Spinal cord (tissue), 10 donors: ENCODE measurements around the gene PDE4D. TPM values are rescaled to one million over a fixed set of nuclear protein-coding genes. Genes with fewer than 3 reads are reported as not detected.
A peak's percentile ranks its signal among the peaks of the same experiment; 100 is the strongest.

Experiments used
- DNase-seq, 6 donors: peaks; one replicate each; pipeline versions ENCODE4 v3.0.0 to v3.0.0-alpha.2; 2013 to 2015; ENCODE audit warnings: low spot score in 6 of 6, low read depth in 4 of 6
- H3K27ac ChIP-seq: one replicate; pipeline ENCODE4 v1.5.1; 2013; ENCODE audit warnings: low read depth, low read length, control low read depth
- H3K27me3 ChIP-seq: one replicate; pipeline ENCODE4 v1.6.1; 2013; ENCODE audit warnings: low read length; ENCODE audit not compliant: control insufficient read depth, insufficient read depth
- H3K36me3 ChIP-seq: one replicate; pipeline ENCODE4 v1.6.1; 2013; ENCODE audit warnings: low read length; ENCODE audit not compliant: control insufficient read depth, insufficient read depth
- H3K4me1 ChIP-seq: one replicate; pipeline ENCODE4 v1.6.1; 2013; ENCODE audit warnings: low read length; ENCODE audit not compliant: control insufficient read depth, insufficient read depth
- H3K4me3 ChIP-seq: one replicate; pipeline ENCODE4 v1.5.1; 2013; ENCODE audit warnings: low read depth, low read length, control low read depth
- H3K9me3 ChIP-seq: one replicate; pipeline ENCODE4 v1.6.1; 2013; ENCODE audit warnings: low read length; ENCODE audit not compliant: control insufficient read depth, insufficient read depth
- WGBS: methylation state at CpG from one replicate; pipeline ENCODE4 v1.1.5; 2013; ENCODE audit warnings: missing lambda C conversion rate; ENCODE audit not compliant: insufficient coverage; 5-methylcytosine and 5-hydroxymethylcytosine counted together
- polyA plus RNA-seq, 2 donors: library from polyadenylated mRNA; unstranded; fragments of 120-200 nt; gene quantifications; one replicate each; pipeline ENCODE4 v1.2.1, GENCODE V29; 2013; ENCODE audit not compliant: insufficient read length in 2 of 2
- total RNA-seq, 2 donors: library from RNA; depleted of rRNA in 1 of 2; stranded (reverse); fragments of 120-200 nt in 1 of 2; fragments of >200 nt in 1 of 2; gene quantifications; one replicate each; pipeline versions ENCODE4 v1.2.3 to v1.2.4, GENCODE V29; 2013 to 2014
- donor health status: healthy.

PDE4D gene
- total and polyA plus RNA-seq, 4 donors, result 16.1 to 84.0 (median 37.0) TPM

DNA sequence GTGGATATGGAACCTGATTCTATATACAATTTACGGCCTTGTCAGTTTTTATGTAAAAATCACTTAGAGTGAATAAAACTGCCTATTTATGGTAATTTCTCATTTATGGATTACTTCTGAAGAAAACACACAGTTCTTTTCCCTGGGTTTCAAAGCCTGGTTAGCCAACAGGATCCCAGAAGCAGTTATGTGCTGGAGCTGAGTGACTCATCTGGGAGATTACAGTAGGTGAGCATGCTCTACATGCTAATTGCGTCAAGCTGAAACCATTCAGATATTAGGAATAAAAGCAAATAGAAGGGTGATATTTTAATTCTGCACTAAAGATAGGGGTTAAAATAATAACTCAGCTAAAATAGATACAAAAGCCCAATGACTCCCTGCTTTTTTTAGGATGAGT, 47.8 kb downstream of the PDE4D start:
- H3K27ac ChIP-seq, result no peak overlapping the region
- WGBS, result no CpG with 5 or more reads among the region's 2 CpGs

DNA sequence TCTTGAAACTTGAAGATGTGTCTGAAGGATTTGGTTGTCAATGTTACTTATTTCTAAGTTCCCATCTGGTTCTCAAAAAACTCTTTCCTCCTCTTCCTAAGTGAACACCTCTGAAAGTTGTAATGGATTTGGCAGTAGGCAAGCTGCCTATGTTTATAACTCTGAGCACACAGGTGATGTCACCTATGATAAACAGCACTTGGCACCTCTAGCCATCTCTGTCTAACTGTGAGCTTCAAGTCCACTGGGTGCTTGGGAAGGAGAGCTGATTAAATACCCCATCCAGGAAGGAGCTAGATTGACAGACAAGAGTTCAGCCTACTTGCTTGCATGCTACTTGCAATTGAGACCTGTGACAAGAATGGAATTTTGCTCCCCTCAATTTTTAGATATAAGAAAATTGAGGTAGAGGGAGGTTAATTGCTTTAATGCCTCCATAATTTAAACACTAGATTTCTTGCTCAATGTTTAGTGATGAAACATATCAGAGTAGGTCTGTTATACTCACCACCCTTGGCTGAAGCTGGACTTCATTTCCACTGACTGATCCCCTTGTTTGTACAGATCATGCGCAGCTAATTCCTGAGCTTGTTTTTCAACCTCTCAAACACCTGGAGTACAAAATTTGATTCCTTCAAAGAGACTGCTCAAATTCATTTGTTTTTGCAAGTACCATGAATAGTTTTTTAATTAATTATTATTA, 49.9 kb downstream of the PDE4D start:
- Histone ChIP-seq H3K27ac (no peak overlapping the region), H3K4me1 (no peaks in the 10 kb centered on the region), H3K36me3 (no peaks in the 10 kb centered on the region), H3K4me3 (no peak overlapping the region), H3K27me3 (no peaks in the 10 kb centered on the region), H3K9me3 (no peaks in the 10 kb centered on the region)
- DNase-seq, result no peak
- WGBS, result no CpG with 5 or more reads among the region's 1 CpG

More for the DNA sequence above, 47.8 kb downstream of the PDE4D start:
- Histone ChIP-seq H3K27me3 (no peaks in the 10 kb centered on the region), H3K4me3 (no peak overlapping the region), H3K9me3 (no peaks in the 10 kb centered on the region), H3K36me3 (no peaks in the 10 kb centered on the region), H3K4me1 (no peaks in the 10 kb centered on the region)
- peak in 1 of 6 donors; percentile 49 for DNase-seq

DNA sequence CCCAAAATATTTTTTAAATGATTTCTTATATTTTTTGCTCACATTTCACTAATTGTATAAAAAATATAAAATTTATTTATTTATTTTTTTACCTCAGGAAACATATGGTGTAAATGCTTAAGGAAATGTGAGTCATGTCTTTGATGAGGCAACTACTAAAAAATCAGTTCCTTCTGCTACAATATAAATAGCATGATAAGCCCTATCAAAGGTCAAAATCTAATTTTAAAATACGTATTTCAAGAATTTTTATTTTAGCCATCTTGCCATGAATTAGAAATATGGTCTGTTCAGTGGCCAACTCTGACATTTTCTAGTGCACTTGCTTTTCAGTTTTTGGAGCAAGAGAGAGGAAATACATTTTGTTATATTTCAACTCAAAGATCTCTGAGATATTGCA, 50.5 kb downstream of the PDE4D start:
- Histone ChIP-seq H3K36me3 (no peaks in the 10 kb centered on the region), H3K4me1 (no peaks in the 10 kb centered on the region), H3K27me3 (no peaks in the 10 kb centered on the region), H3K27ac (no peak overlapping the region), H3K4me3 (no peak overlapping the region), H3K9me3 (no peaks in the 10 kb centered on the region)
- no peak for DNase-seq
- no CpG with 5 or more reads among the region's 1 CpG for WGBS

DNA sequence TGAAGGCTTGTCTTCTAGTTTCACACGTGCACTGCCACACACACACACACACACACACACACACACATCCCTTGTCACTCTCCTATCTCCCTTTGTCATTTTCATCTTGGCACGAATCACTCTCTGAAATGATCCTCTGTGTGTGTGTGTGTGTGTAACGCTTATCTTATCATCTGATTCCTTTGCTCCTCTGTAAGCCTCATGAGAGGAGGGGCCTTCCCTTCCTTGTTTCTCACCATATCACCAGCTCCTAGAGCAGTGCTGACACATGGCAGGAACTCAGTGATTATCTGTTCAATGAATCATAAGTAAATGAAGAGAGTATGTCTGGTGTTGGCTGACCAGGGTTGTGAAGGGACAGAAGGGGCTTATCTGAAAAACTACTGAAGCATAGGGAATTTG, 53.3 kb downstream of the PDE4D start:
- no peak overlapping the region for H3K27ac ChIP-seq
- H3K9me3 ChIP-seq, result no peaks in the 10 kb centered on the region
- no peaks in the 10 kb centered on the region for H3K36me3 ChIP-seq
- H3K4me3 ChIP-seq, result no peak overlapping the region
- 67% methylated on average over 1 of the region's 3 CpGs for WGBS
- no peaks in the 10 kb centered on the region for H3K4me1 ChIP-seq
- no peak for DNase-seq
- H3K27me3 ChIP-seq, result no peaks in the 10 kb centered on the region

DNA sequence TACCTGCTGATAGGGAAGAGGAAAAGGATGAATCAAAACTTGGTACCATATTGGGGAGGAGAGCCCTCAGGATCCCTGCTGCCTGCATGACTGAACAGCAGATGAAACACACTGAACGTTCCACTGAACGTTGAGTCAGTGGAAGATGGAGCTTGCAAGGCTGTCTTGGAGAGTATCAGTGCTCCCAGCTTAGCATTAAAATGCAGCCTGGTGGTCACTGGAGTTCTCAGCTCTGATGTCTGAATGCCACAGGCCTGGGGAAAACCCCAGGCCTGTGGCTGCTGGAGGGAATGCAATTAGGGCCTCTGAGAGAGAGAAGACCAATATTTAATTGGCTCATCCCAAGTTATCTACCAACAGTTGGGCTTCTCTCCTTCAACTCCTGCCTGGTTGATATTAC, 54.5 kb downstream of the PDE4D start:
- Histone ChIP-seq H3K27me3 (no peaks in the 10 kb centered on the region), H3K9me3 (no peaks in the 10 kb centered on the region), H3K4me1 (no peaks in the 10 kb centered on the region), H3K27ac (no peak overlapping the region), H3K4me3 (no peak overlapping the region), H3K36me3 (no peaks in the 10 kb centered on the region)
- WGBS, result 60% methylated on average over 2 of the region's 2 CpGs
- DNase-seq, result no peak

DNA sequence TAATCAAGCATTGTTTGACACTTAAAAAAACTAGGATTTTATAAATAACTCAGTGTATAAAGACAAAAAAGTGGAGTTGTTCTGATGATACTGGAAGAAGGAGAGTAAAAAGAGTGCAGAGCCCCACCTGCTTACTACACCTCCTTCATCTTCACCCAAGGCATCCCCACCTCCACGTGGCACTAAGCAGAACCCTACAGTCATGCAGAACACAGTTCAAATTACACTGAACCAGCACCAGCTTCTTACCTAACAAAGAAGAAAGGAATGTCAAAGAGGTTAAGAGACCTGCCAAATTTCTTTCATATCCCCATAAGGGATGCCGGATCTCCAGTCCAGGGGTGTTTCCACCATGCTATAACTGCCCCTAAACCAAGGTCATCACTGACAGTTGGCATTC, 55.5 kb downstream of the PDE4D start:
- Histone ChIP-seq H3K4me1 (no peaks in the 10 kb centered on the region), H3K9me3 (no peaks in the 10 kb centered on the region), H3K4me3 (no peak overlapping the region), H3K27me3 (no peaks in the 10 kb centered on the region), H3K36me3 (no peaks in the 10 kb centered on the region), H3K27ac (no peak overlapping the region)
- DNase-seq, result no peak
- WGBS, result 54% methylated on average over 2 of the region's 2 CpGs

DNA sequence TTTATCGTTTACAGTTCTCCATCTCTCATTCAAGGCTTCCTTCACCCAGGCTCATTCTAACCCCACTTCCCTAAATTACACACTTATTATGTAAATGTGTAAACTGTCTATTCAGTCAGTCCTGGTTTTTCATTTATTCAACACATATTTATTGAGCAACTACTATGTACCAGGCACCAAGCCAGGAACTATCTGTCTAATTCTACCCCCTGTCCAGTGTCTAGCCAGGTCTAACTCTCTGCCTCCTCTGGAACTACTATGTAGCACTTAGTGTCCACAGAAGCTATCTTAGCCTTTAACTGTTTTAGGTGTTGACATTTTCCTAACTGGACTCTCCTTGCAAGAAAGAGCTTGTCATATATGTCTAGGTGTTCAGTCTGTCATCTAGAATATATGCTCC, 56.5 kb downstream of the PDE4D start:
- DNase-seq, result no peak
- no CpG with 5 or more reads among the region's 1 CpG for WGBS
- no peak overlapping the region for H3K27ac ChIP-seq
- H3K4me1 ChIP-seq, result no peaks in the 10 kb centered on the region
- H3K4me3 ChIP-seq, result no peak overlapping the region
- H3K27me3 ChIP-seq, result no peaks in the 10 kb centered on the region
- H3K9me3 ChIP-seq, result no peaks in the 10 kb centered on the region
- H3K36me3 ChIP-seq, result no peaks in the 10 kb centered on the region

DNA sequence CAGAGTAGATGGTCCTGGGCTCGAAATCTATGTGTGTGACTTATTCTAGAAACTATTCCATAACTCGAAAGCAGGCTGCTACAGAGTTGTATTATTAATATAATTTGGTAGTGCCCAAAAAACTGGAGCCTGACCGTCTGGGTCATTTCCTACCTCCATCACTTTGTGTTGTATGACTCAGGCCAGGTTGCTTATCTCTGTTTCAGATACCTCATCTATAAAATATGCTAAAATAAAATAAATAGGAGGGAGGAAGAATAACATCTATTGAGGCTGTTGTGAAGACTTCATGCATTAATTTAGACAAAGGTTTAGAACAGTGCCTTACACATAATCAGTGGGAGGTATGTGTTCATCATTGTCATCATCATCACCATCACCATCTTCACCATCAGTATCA, 57.7 kb downstream of the PDE4D start:
- H3K4me3 ChIP-seq, result no peak overlapping the region
- no peaks in the 10 kb centered on the region for H3K27me3 ChIP-seq
- no peaks in the 10 kb centered on the region for H3K9me3 ChIP-seq
- WGBS, result no CpG with 5 or more reads among the region's 3 CpGs
- no peak overlapping the region for H3K27ac ChIP-seq
- DNase-seq, result no peak
- H3K4me1 ChIP-seq, result no peaks in the 10 kb centered on the region
- no peaks in the 10 kb centered on the region for H3K36me3 ChIP-seq

DNA sequence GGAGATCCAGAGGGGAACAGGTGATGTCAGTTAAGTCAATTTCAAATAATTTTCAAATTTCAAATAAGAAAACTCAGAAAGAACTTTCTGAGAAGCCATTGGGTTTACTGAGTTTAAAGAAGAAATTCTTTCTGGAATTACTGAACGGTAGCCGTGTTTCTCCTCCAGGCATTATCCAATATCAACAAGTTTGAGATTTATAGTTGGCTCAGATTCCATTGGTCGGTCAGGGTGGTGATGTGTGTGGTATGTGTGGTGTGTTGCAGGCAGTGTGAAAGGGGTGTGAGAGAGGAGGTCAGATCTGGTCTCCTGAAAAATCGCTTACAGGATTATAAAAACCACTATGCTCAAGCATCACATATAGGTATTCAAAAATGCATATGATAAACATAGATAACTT, 60.1 kb downstream of the PDE4D start:
- Histone ChIP-seq H3K4me1 (no peaks in the 10 kb centered on the region), H3K36me3 (no peaks in the 10 kb centered on the region), H3K4me3 (no peak overlapping the region), H3K9me3 (no peaks in the 10 kb centered on the region), H3K27ac (no peak overlapping the region), H3K27me3 (no peaks in the 10 kb centered on the region)
- no CpG with 5 or more reads among the region's 4 CpGs for WGBS
- DNase-seq, result no peak

DNA sequence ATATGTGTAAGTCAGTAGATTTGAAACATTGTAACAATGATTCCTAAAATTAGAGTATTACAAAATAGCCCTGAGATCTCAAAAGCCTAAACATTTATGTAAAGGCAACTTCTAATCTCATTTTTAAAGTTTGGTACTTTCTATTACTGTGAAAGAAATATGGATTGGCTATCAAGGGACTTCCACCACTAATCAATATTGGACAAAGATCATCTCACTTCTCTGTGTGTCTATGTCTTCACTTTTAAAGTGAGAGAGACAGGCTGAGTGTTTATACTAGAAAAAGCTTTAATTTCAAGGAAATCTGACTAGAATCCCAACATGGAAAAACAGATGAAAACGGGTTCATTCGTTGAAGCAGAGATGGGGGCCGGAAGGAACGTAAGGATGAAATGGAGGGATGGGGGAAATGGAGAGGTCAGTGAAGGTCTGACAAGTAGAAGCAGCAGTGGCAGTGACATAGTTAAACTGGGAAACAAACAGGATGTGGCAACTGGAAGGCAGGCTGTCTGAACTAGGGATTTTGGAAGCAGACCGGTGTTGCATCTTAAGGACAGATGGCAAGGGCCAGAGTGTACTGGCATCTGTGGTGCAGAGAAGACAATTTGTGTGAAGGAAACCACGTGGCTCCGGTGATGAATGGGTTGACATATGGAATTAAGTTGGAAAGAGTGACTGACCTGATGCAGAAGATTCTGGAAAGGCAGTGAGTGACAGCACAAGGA, 60.8 kb downstream of the PDE4D start:
- H3K9me3 ChIP-seq, result no peaks in the 10 kb centered on the region

More for the DNA sequence above, 60.8 kb downstream of the PDE4D start:
- peak in 1 of 6 donors; percentile 56 for DNase-seq
- no peak overlapping the region for H3K27ac ChIP-seq
- H3K36me3 ChIP-seq, result no peaks in the 10 kb centered on the region
- no peaks in the 10 kb centered on the region for H3K4me1 ChIP-seq
- no peak overlapping the region for H3K4me3 ChIP-seq
- WGBS, result 75% methylated on average over 7 of the region's 7 CpGs
- H3K27me3 ChIP-seq, result no peaks in the 10 kb centered on the region
